Skeletal muscle tissue (tissue), 4 donors: ENCODE measurements around the gene ARFRP1. TPM values are rescaled to one million over a fixed set of nuclear protein-coding genes. Genes with fewer than 3 reads are reported as not detected.

Experiments
- H3K27ac ChIP-seq: one replicate; pipeline ENCODE4 v1.7.0; 2013; ENCODE audit warnings: mild to moderate bottlenecking, low read depth, low read length, inconsistent platforms
- H3K27me3 ChIP-seq, 3 donors: one replicate each; pipeline ENCODE4 v1.7.0; 2013; ENCODE audit warnings: low read length in 3 of 3; ENCODE audit not compliant: control insufficient read depth in 3 of 3, insufficient read depth in 3 of 3
- H3K36me3 ChIP-seq, 3 donors: one replicate each; pipeline ENCODE4 v1.7.0; 2013; ENCODE audit warnings: low read length in 3 of 3; ENCODE audit not compliant: control insufficient read depth in 3 of 3, insufficient read depth in 3 of 3
- H3K4me1 ChIP-seq, 3 donors: one replicate each; pipeline ENCODE4 v1.7.0; 2013; ENCODE audit warnings: low read length in 3 of 3, mild to moderate bottlenecking in 3 of 3; ENCODE audit not compliant: control insufficient read depth in 3 of 3, insufficient read depth in 3 of 3
- H3K4me3 ChIP-seq, 3 donors: one replicate each; pipeline ENCODE4 v1.7.0; 2013; ENCODE audit warnings: low read length in 3 of 3
- H3K9ac ChIP-seq, 3 donors: one replicate each; pipeline ENCODE4 v1.7.0; 2013; ENCODE audit warnings: low read length in 3 of 3, mild to moderate bottlenecking in 3 of 3, moderate library complexity in 2 of 3, low read depth in 1 of 3
- H3K9me3 ChIP-seq, 3 donors: one replicate each; pipeline ENCODE4 v1.7.0; 2013; ENCODE audit warnings: low read length in 3 of 3; ENCODE audit not compliant: control insufficient read depth in 3 of 3
- total RNA-seq: library from RNA; depleted of rRNA; stranded (reverse); fragments of >200 nt; gene quantifications from one replicate; pipeline ENCODE4 v1.2.3, GENCODE V29; 2014
- donor health status: Osteomylitis.

The ARFRP1 gene
- total RNA-seq, 1 donor from 2014 or later, result 13.0 TPM

DNA sequence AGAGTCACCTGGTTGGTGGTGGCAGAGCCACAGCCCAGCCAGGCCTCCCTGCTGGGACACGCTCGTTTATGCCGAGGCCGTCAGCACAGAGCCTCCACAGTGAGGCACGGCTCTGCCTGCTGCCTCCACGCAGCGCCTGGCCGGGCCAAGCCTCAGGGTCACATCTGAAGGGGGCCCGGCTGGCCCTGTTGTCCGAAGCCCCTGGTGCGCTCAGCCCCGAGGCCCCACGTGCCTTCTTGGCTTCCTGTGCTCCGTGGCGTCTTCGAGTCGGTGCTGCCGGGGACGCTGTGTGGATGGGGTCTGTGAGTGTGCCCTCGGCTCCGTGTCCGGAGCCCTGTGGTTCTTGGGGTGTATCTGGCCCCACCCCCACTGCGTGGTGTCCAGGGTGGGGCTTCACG, 21.7 kb downstream of the ARFRP1 start:
- Histone ChIP-seq H3K27ac (peak overlapping the region; percentile 93), H3K36me3 (peaks cover 0 to 4% (median 2%) of the 10 kb centered on the region in 3 donors), H3K4me3 (no peak overlapping the region), H3K4me1 (peaks cover 41 to 55% (median 46%) of the 10 kb centered on the region in 3 donors), H3K27me3 (no peaks in the 10 kb centered on the region), H3K9ac (peak overlapping the region; percentile 32 to 65 (median 57)), H3K9me3 (no peaks in the 10 kb centered on the region)

DNA sequence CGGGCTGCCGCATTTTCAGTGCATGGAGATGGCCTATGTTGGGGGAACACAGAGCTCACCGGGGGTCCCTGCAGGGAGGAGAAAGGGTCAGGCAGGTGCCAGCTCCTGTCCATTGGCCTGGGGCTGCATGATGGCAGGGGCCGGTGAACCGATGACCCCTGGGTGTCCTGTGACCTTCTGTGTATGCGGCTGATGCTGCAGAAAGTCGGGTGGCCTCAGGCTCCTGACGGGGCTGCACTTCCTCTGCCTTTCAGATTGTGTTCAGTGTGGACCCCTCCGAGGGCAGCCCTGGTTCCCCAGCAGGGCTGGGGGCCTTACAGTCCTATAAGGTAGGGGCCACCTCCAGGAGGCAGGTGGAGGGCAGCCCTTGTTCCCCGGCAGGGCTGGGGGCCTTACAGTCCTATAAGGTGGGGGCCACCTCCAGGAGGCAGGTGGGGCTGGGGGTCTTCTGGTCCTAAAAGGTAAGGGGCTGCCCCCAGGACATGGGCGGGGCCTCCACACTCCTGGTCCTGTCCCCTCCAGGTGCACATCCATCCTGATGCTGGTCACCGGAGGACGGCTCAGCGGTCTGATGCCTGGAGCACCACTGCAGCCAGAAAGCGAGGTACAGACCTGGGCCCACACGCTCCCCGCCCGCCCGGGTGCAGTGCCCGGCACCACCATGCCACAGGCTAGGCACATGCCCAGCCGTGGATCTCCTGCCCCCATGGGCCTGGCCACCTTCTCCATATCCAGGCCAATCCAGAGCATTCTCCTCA, 22.3 kb downstream of the ARFRP1 start:
- H3K27ac ChIP-seq, result peak overlapping the region; percentile 93
- peaks cover 41 to 55% (median 46%) of the 10 kb centered on the region in 3 donors for H3K4me1 ChIP-seq

GRCh38 chr20:63682384-63683139, 25.2 kb downstream of the ARFRP1 start:
- Histone ChIP-seq H3K36me3 (peaks cover 12 to 22% (median 18%) of the 10 kb centered on the region in 3 donors), H3K9me3 (no peaks in the 10 kb centered on the region), H3K4me3 (no peak overlapping the region), H3K4me1 (peaks cover 35 to 44% (median 36%) of the 10 kb centered on the region in 3 donors), H3K27ac (peak overlapping the region; percentile 79), H3K27me3 (no peaks in the 10 kb centered on the region), H3K9ac (peak overlapping the region in 2 of 3 donors; percentile 50 to 51)

More for the DNA sequence above, 22.3 kb downstream of the ARFRP1 start:
- Histone ChIP-seq H3K9me3 (no peaks in the 10 kb centered on the region), H3K36me3 (peaks cover 0 to 4% (median 2%) of the 10 kb centered on the region in 3 donors), H3K4me3 (no peak overlapping the region), H3K27me3 (no peaks in the 10 kb centered on the region), H3K9ac (peak overlapping the region in 2 of 3 donors; percentile 32 to 57)

DNA sequence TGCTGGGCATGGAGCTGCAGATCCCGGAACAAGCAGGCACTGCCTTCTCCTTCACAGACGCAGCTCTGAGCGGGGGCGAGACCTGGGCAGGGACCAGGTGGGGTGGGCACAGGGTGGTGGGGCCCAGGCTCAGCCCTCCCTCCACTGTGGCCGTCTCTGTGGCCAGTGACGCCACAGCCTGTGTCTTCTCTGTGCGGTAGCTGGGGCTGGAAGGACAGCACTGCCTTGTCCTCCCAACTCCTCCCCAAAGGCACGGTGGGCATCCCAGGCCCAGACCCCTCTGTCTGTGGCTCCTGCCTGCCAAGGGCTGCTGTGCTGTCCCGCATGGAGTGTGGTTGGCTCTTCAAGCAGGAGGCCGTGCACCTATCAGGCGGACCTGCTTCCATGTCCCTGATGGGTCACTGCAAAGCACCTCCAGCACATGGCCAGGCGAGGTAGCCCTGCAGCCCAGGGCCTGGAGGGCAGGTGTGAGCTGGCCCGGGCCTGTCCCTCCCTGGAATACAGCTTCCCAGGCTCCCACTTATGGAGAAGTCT, 26.1 kb downstream of the ARFRP1 start:
- Histone ChIP-seq H3K9me3 (no peaks in the 10 kb centered on the region), H3K27ac (peak overlapping the region; percentile 79), H3K4me1 (peaks cover 26 to 35% (median 27%) of the 10 kb centered on the region in 3 donors), H3K36me3 (peaks cover 12 to 24% (median 22%) of the 10 kb centered on the region in 3 donors), H3K27me3 (no peaks in the 10 kb centered on the region), H3K9ac (peak overlapping the region in 1 of 3 donors; percentile 16), H3K4me3 (no peak overlapping the region)

GRCh38 chr20:63680857-63681608, 26.7 kb downstream of the ARFRP1 start:
- no peak overlapping the region for H3K4me3 ChIP-seq
- no peaks in the 10 kb centered on the region for H3K27me3 ChIP-seq
- peaks cover 15 to 28% (median 26%) of the 10 kb centered on the region in 3 donors for H3K36me3 ChIP-seq
- H3K4me1 ChIP-seq, result peaks cover 20 to 29% (median 21%) of the 10 kb centered on the region in 3 donors
- H3K9me3 ChIP-seq, result no peaks in the 10 kb centered on the region
- H3K9ac ChIP-seq, result no peak overlapping the region
- no peak overlapping the region for H3K27ac ChIP-seq

- no peak overlapping the region for H3K4me3 ChIP-seq
- peaks cover 15 to 23% (median 16%) of the 10 kb centered on the region in 3 donors for H3K4me1 ChIP-seq
- H3K36me3 ChIP-seq, result peaks cover 19 to 34% (median 29%) of the 10 kb centered on the region in 3 donors
- H3K9ac ChIP-seq, result no peak overlapping the region
- no peak overlapping the region for H3K27ac ChIP-seq
- H3K27me3 ChIP-seq, result no peaks in the 10 kb centered on the region
- H3K9me3 ChIP-seq, result no peaks in the 10 kb centered on the region
Observed at GRCh38 chr20:63680427-63680826, 27.3 kb downstream of the ARFRP1 start.

GRCh38 chr20:63679799-63680305, 27.9 kb downstream of the ARFRP1 start:
- peaks cover 14 to 19% (median 16%) of the 10 kb centered on the region in 3 donors for H3K4me1 ChIP-seq
- no peak overlapping the region for H3K27ac ChIP-seq
- H3K9me3 ChIP-seq, result no peaks in the 10 kb centered on the region
- no peak overlapping the region for H3K9ac ChIP-seq
- no peak overlapping the region for H3K4me3 ChIP-seq
- H3K27me3 ChIP-seq, result no peaks in the 10 kb centered on the region
- H3K36me3 ChIP-seq, result peaks cover 21 to 37% (median 29%) of the 10 kb centered on the region in 3 donors

DNA sequence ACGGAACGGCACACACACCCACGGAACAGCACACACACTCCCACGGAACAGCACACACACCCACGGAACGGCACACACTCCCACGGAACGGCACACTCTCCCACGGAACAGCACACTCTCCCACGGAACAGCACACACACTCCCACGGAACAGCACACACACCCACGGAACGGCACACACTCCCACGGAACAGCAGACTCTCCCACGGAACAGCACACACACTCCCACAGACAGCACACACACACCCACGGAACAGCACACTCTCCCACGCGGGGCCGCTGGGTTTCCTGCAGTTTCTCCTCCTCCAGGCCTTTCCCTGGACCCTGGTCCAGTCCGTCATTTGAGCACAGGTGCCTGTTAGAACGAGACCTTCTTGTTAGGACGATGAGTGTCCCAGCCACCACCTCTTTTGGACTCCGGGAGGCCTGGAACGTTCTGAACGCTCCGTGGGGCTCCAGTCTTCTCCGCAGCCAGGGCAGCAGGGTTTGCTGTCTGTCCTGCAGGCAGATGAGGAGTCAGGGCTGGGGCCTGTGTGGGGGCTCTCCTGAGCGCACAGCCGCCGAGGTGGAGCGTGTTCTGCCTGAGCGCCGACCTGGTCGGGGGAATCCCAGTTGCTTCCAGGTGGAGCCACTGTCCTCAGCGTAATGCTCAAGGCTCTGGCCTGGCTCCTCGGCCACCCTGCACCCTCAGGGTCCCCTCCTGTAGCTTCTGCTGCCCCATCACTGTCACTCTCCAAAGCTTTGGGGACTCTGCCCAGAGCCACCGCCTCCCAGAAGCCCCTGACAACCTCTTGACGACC, 28.9 kb downstream of the ARFRP1 start:
- H3K4me1 ChIP-seq, result peaks cover 14 to 19% (median 16%) of the 10 kb centered on the region in 3 donors
- H3K9ac ChIP-seq, result no peak overlapping the region
- no peak overlapping the region for H3K27ac ChIP-seq
- H3K9me3 ChIP-seq, result no peaks in the 10 kb centered on the region
- peaks cover 26 to 42% (median 34%) of the 10 kb centered on the region in 3 donors for H3K36me3 ChIP-seq
- no peak overlapping the region for H3K4me3 ChIP-seq
- H3K27me3 ChIP-seq, result no peaks in the 10 kb centered on the region

- Histone ChIP-seq H3K27me3 (no peaks in the 10 kb centered on the region), H3K9ac (no peak overlapping the region), H3K9me3 (no peaks in the 10 kb centered on the region), H3K27ac (no peak overlapping the region), H3K36me3 (peaks cover 29 to 45% (median 37%) of the 10 kb centered on the region in 3 donors), H3K4me1 (peaks cover 11 to 16% (median 13%) of the 10 kb centered on the region in 3 donors), H3K4me3 (no peak overlapping the region)
Observed at GRCh38 chr20:63678071-63678470, 29.7 kb downstream of the ARFRP1 start.
